Activated T-helper 1 cell treated with Interleukin-2 at 50 U/mL for 16 hours (primary cell): Measurements from ENCODE around the gene BOC.
"Not testable (repeated sequence)": the region's sequence is repeated elsewhere in the genome, so short reads cannot be mapped to it uniquely, and the experiment has no call there.

Experiments
- DNase-seq: peaks from one replicate; pipeline ENCODE4 v3.0.0-alpha.2; 2020; ENCODE audit warnings: low read depth

The BOC gene

GRCh38 chr3:113211330-113212149 lies at the start of gene BOC:
TSS of gene BOC (plus strand) at chr3:113211557. CDS start at chr3:113249803, 38,246 bp downstream.
- no peak for DNase-seq

- DNase-seq, result no peak
These were observed 49.7 kb upstream of the BOC start for GRCh38 chr3:113161661-113162060.

- DNase-seq, result no peak
These were observed 48.2 kb upstream of the BOC start for GRCh38 chr3:113163152-113163551.

DNA sequence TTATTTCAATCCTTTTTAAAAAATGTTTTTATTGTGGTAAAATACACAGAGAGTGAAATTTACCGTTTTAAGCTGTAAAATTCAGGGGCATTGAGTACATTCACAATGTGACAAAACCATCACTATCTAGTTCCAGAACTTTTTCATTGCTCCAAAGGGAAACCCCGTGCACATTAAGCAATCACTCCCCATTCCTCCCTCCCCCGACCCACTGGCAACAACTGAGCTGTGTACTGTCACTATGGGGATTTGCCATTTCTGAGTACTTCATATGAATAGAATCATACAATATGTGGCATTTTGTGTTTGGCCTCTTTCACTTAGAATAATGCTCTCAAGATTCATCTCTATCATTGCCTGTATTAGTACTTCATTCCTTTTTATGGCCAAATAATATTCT lies 45.5 kb upstream of the BOC start:
- no peak for DNase-seq

- DNase-seq, result no peak
These were observed 45.0 kb upstream of the BOC start for GRCh38 chr3:113166357-113166718.

DNA sequence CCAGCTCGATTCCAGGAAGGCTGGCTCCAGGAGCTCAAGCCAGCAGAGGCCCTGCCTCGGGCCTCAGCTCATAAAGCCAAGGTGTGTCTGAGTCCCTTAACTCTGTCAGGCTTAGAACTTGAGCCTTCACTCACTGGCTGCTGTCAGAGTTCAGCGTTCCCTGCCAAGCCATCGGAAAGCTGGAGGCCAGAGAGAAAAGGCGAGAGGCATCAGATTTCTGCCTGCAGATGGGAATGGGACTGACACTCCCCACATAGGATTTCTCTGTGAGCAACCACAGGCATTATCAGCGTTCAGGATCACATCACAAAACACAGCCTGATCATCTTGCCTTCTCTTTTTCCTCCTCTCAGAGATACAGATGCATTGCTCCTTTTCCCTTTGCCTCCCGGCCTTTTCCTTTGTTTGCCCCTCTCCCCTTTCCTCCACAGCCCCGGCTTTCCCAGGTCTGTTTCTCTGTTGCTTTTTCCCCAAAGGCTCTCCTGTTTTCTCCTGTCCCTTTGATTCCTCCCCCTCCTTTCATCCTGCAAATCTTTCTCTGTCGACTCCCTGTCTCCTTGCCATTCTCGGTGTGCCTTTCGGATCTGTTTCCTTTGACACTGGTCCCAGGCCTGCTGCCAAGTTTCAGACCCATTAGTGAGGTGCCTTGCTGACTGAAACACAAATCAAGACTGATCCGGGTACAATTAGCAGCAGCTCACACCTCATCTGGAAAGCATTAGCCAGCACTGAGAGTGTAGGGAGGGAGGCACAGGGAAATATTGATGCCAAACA lies 44.5 kb upstream of the BOC start:
- no peak for DNase-seq

DNA sequence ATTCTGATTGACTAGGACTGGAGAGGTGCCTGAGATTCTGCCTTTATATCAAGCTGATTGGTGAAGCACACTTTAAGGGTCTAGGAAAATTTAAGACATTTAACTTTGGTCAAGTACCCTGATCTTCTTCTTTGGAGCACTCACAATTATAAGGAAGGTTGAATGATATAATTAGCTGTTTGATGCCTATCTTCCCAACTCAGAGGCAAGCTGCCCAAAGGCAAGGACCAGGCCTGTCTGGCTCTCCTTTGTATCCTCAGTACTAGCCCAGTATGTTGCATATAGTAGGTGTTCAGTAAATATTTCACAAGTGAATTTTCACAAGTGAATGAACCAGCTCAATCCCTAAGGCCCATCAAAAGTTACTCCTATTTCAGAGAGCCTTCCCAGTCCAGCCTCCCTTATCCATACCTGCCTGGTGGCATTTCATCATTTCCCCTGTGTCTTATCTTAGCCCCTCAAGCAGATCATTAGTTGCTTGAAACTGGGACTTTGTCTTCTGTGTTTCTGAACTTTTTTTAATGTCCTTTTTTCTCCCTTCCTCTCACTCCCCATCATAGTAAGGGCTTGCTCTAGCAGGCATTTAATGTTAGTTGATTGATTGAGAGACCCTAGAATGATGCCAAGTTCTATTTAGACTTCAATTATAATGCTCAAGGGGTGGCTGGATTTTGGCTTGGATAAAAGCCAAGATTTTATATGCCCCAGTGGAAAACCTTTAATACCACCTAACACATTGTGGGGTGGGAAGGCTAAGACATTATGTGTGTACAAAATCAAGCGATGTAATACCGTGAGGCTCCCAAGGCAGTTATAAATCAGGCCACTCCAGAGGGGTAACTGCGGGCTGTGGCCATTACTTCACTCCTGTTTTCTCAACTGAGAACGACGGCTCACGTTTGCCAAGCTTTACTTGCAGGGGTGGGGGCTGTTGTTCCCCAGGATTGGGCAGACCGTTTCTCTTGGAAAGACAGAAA lies 43.2 kb upstream of the BOC start:
- DNase-seq, result no peak

- DNase-seq, result no peak
These were observed 41.4 kb upstream of the BOC start for GRCh38 chr3:113169891-113170452.

- no peak for DNase-seq
These were observed 40.6 kb upstream of the BOC start for GRCh38 chr3:113170771-113171170.

DNA sequence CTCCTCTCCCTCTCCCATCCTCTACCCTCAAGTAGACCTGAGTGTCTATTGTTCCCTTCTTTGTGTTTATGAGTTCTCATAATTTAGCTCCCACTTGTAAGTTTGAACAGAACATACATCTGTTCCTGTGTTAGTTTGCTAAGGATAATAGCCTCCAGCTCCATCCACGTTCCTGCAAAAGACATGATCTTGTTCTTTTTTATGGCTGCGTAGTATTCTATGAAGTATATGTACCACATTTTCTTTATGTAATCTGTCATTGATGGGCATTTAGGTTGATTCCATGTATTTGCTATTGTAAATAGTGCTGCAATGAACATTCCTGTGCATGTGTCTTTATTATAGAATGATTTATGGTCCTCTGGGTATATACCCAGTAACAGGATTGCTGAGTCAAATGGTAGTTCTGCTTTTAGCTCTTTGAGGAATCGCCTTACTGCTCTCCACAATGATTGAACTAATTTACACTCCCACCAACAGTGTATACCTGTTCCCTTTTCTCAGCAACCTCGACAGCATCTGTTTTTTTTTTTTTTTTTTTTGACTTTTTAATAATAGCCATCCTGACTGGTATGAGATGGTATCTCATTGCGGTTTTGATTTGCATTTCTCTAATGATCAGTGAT lies 39.6 kb upstream of the BOC start:
- DNase-seq, result not testable (repeated sequence)

DNA sequence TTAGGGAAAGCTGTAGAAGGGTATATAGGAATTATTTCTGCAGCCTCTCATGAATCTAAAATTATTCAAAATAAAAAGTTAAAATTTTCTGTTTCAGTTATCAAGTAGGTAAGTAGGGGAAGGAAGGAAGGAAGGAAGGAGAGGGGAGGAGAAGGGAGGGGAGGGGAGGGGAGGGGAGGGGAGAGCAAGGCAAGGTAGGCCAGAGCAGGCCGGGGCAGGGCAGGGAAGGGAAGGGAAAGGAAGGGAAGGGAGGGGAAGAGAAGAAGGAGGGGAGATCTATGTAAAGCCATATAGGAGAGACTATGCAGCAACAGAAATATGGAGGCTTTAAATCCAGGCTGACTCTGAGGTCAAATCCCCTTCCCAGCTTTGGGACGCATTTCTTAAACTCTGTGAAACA lies 38.3 kb upstream of the BOC start:
- DNase-seq, result no peak

GRCh38 chr3:113174304-113174703 lies 37.1 kb upstream of the BOC start:
- DNase-seq, result no peak

GRCh38 chr3:113174801-113175485 lies 36.4 kb upstream of the BOC start:
- no peak for DNase-seq

DNA sequence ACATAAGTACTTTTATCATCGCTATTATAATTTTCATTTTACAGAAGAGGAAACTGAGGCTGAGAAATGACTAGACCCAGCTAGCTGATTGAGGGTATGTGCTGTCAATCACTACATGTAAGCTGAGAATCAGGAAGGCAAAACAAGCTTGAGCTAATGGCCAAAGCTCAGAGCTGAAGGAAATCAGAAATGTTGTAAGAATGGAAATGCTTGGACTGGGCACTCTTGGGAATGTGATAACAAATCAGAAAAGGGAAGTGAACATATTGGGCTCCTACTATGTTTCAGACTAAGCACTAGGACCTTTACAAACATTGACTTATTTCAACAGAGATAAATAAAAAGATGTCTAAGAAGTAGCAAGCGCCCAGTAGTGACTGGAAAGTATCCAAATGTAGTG lies 33.8 kb upstream of the BOC start:
- DNase-seq, result no peak

GRCh38 chr3:113179235-113179824 lies 32.0 kb upstream of the BOC start:
- no peak for DNase-seq

- DNase-seq, result no peak
These were observed 27.4 kb upstream of the BOC start for GRCh38 chr3:113183748-113184661.

- no peak for DNase-seq
These were observed 26.0 kb upstream of the BOC start for GRCh38 chr3:113185194-113185835.

DNA sequence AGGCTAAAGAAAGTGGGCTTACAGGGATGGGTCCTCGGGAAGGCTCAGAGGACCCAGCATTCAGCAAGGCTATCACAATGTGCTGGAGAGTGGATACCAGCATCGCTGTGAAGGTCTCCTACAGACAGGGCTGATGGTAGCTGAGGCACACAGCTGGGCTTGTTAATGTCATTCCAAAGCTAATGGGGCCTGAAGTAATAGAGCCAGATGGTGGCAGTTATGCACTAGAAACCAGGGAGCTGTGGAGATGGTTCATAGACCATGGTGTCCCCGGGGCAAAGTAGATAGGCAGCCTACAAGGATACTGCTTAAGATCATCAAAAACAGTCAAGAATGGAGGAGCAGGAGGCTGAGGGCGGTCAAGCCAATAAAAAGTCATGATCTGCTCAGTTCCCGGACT lies 24.8 kb upstream of the BOC start:
- DNase-seq, result no peak

- no peak for DNase-seq
These were observed 18.1 kb upstream of the BOC start for GRCh38 chr3:113193288-113193687.
